PC-3 (cell line): ENCODE data around the gene CAPN5. TPM values are rescaled to one million over a fixed set of nuclear protein-coding genes. Genes with fewer than 3 reads are reported as not detected.

Experiments
- ATAC-seq: fragments of 200-7000 bp; cut with Tn5 transposase; 2 replicates; pipeline ENCODE4 v1.9.1; 2020; ENCODE audit warnings: mild to moderate bottlenecking, moderate library complexity
- BruUV-seq: library from RNA; stranded (reverse); fragments of 400-500 nt; replicated peaks from 2 replicates; lab custom pipeline; 2021; lab: Mats Ljungman, UMichigan
- CTCF ChIA-PET: fragments of 300-600 bp; sonication (Branson Sonifier 250); formaldehyde crosslinking; loops from one replicate; lab custom pipeline; 2022; ENCODE audit warnings: antibody characterized with exemption; lab: Charles Lee
- POLR2A ChIA-PET: fragments of 300-600 bp; sonication (Branson Sonifier 250); formaldehyde crosslinking; loops from one replicate; lab custom pipeline; 2022; ENCODE audit warnings: antibody characterized with exemption; ENCODE audit not compliant: unreplicated experiment; lab: Charles Lee
- DNase-seq: peaks from one replicate; pipeline ENCODE4 v3.0.0-alpha.2; 2015
- H2AFZ ChIP-seq: fragments of 300-600 bp; sonication (generic); 2 replicates; pipeline ENCODE4 v1.6.0; 2016; ENCODE audit warnings: antibody characterized with exemption, low read length
- H3F3A ChIP-seq: fragments of 300-600 bp; sonication (generic); one replicate; pipeline ENCODE4 v1.6.0; 2017; ENCODE audit warnings: antibody characterized with exemption, low read length, control low read depth, mild to moderate bottlenecking; ENCODE audit not compliant: unreplicated experiment
- H3K27ac ChIP-seq: fragments of 300-600 bp; sonication (generic); 2 replicates; pipeline ENCODE4 v1.5.1; 2016; ENCODE audit warnings: mild to moderate bottlenecking, low read length
- H3K27me3 ChIP-seq: fragments of 300-600 bp; sonication (generic); 2 replicates; pipeline ENCODE4 v1.6.1; 2016; ENCODE audit warnings: low read length, mixed read lengths
- H3K36me3 ChIP-seq: fragments of 300-600 bp; sonication (generic); 2 replicates; pipeline ENCODE4 v1.6.1; 2016; ENCODE audit warnings: low read depth, mixed run types, low read length, mixed read lengths
- H3K4me1 ChIP-seq: fragments of 300-600 bp; sonication (generic); 2 replicates; pipeline ENCODE4 v1.5.1; 2016; ENCODE audit warnings: low read length; ENCODE audit not compliant: insufficient read depth
- H3K4me2 ChIP-seq: fragments of 300-600 bp; sonication (generic); 2 replicates; pipeline ENCODE4 v1.6.0; 2016; ENCODE audit warnings: low read length
- H3K4me3 ChIP-seq: fragments of 300-600 bp; sonication (generic); 2 replicates; pipeline ENCODE4 v1.5.1; 2016; ENCODE audit warnings: mild to moderate bottlenecking, low read length, mixed read lengths
- H3K79me2 ChIP-seq: fragments of 300-600 bp; sonication (generic); 2 replicates; pipeline ENCODE4 v1.6.1; 2017; ENCODE audit warnings: low read length, mixed read lengths
- H3K9ac ChIP-seq: fragments of 300-600 bp; sonication (generic); 2 replicates; pipeline ENCODE4 v1.6.0; 2016; ENCODE audit warnings: mild to moderate bottlenecking, low read length
- H3K9me2 ChIP-seq: fragments of 300-600 bp; sonication (generic); replicated peaks from 2 replicates; pipeline ENCODE4 v1.6.1; 2016; ENCODE audit warnings: mixed run types, low read length, mixed read lengths
- H3K9me3 ChIP-seq: fragments of 300-600 bp; sonication (generic); 2 replicates; pipeline ENCODE4 v1.6.1; 2016; ENCODE audit warnings: low read length, mixed read lengths
- H4K20me1 ChIP-seq: fragments of 300-600 bp; sonication (generic); 2 replicates; pipeline ENCODE4 v1.6.1; 2016; ENCODE audit warnings: low read length, mixed read lengths
- CTCF ChIP-seq: fragments of 300-600 bp; sonication (generic); conservative IDR thresholded peaks from 2 replicates; pipeline ENCODE4 v1.5.1; 2017; ENCODE audit warnings: antibody characterized with exemption, low read depth, mild to moderate bottlenecking, low read length
- EZH2 ChIP-seq: fragments of 300-600 bp; sonication (generic); IDR thresholded peaks from one replicate; pipeline ENCODE4 v1.6.1; 2017; ENCODE audit warnings: antibody characterized with exemption, mild to moderate bottlenecking, low read length; ENCODE audit not compliant: unreplicated experiment
- EZH2phosphoT487 ChIP-seq: fragments of 300-600 bp; sonication (generic); IDR thresholded peaks from 2 replicates; pipeline ENCODE4 v1.6.1; 2018; ENCODE audit warnings: mild to moderate bottlenecking, antibody characterized with exemption, low read length, borderline replicate concordance
- intact Hi-C: fragments of 100-400 bp; cut with micrococcal nuclease; formaldehyde crosslinking; loops from 2 replicates; pipeline ENCODE4 v1.9.0; 2023
- total RNA-seq: library from RNA; depleted of rRNA; stranded (reverse); fragments of >200 nt; gene quantifications from 2 replicates; pipeline ENCODE4 v1.2.3, GENCODE V29; 2014

The CAPN5 gene
- total RNA-seq, 1 experiment from 2014 or later: 6.3 TPM

- Histone ChIP-seq H3F3A (no peaks in the 10 kb centered on the region), H3K27me3 (no peaks in the 10 kb centered on the region), H3K9me2 (no peaks in the 10 kb centered on the region), H3K4me1 (peaks cover 42% of the 10 kb centered on the region), H2AFZ (no peak overlapping the region), H3K4me2 (no peak overlapping the region), H4K20me1 (no peaks in the 10 kb centered on the region), H3K27ac (no peak overlapping the region), H3K4me3 (no peak overlapping the region), H3K9me3 (no peaks in the 10 kb centered on the region), H3K9ac (no peak overlapping the region), H3K36me3 (no peaks in the 10 kb centered on the region), H3K79me2 (no peaks in the 10 kb centered on the region)
- no peak for TF ChIP-seq EZH2phosphoT487
- no peak for TF ChIP-seq CTCF
- no peak for TF ChIP-seq EZH2
- DNase-seq (no peak), ATAC-seq (no peak)
- BruUV-seq: no TSS peak
- intact Hi-C loops: no loop called here
- ChIA-PET CTCF (no interaction called here), POLR2A (no interaction called here)
These were observed 3.3 kb downstream of the CAPN5 start for GRCh38 chr11:77069969-77070582.

GRCh38 chr11:77071077-77071476 is 4.3 kb downstream of the CAPN5 start:
- no peak for DNase-seq
- H4K20me1 ChIP-seq: no peaks in the 10 kb centered on the region
- H3F3A ChIP-seq: no peaks in the 10 kb centered on the region
- intact Hi-C loops: no loop called here
- no TSS peak for BruUV-seq
- no peak overlapping the region for H3K4me2 ChIP-seq
- ChIA-PET CTCF (no interaction called here), POLR2A (no interaction called here)
- H3K27me3 ChIP-seq: no peaks in the 10 kb centered on the region
- H2AFZ ChIP-seq: no peak overlapping the region
- peaks cover 40% of the 10 kb centered on the region for H3K4me1 ChIP-seq
- H3K4me3 ChIP-seq: no peak overlapping the region
- H3K9ac ChIP-seq: no peak overlapping the region
- H3K36me3 ChIP-seq: no peaks in the 10 kb centered on the region
- H3K9me2 ChIP-seq: no peaks in the 10 kb centered on the region
- H3K9me3 ChIP-seq: no peaks in the 10 kb centered on the region
- ATAC-seq: no peak
- no peak overlapping the region for H3K27ac ChIP-seq
- H3K79me2 ChIP-seq: no peaks in the 10 kb centered on the region
- TF ChIP-seq EZH2 (no peak), CTCF (no peak), EZH2phosphoT487 (no peak)

- Histone ChIP-seq H3K9me3 (no peaks in the 10 kb centered on the region), H3K79me2 (no peaks in the 10 kb centered on the region), H3K36me3 (no peaks in the 10 kb centered on the region), H3K27ac (no peak overlapping the region), H3F3A (no peaks in the 10 kb centered on the region), H4K20me1 (no peaks in the 10 kb centered on the region), H3K4me1 (peaks cover 36% of the 10 kb centered on the region), H3K9me2 (no peaks in the 10 kb centered on the region), H3K4me3 (no peak overlapping the region), H3K4me2 (no peak overlapping the region), H3K27me3 (no peaks in the 10 kb centered on the region), H3K9ac (no peak overlapping the region), H2AFZ (no peak overlapping the region)
- ATAC-seq (no peak), DNase-seq (no peak)
- intact Hi-C loops: no loop called here
- ChIA-PET CTCF (no interaction called here), POLR2A (no interaction called here)
- BruUV-seq: no TSS peak
- TF ChIP-seq EZH2 (no peak), CTCF (no peak), EZH2phosphoT487 (no peak)
These were observed 5.2 kb downstream of the CAPN5 start for GRCh38 chr11:77071671-77072605.
